ENCODE results near the gene LYZL1.
"Not testable (repeated sequence)": the region's sequence is repeated elsewhere in the genome, so short reads cannot be mapped to it uniquely, and the experiment has no call there.

Gene LYZL1

GRCh38 chr10:29327746-29328102 lies 38.9 kb downstream of the LYZL1 start:
- no peak for DNase-seq

GRCh38 chr10:29328983-29329382 lies 40.1 kb downstream of the LYZL1 start:
- DNase-seq, result no peak

GRCh38 chr10:29329420-29329819 lies 40.5 kb downstream of the LYZL1 start:
- DNase-seq, result no peak

- no peak for DNase-seq
These were observed 43.3 kb downstream of the LYZL1 start for GRCh38 chr10:29332061-29332760.

GRCh38 chr10:29332761-29333148 lies 43.9 kb downstream of the LYZL1 start:
- no peak for DNase-seq

- not testable (repeated sequence) for DNase-seq
These were observed 48.7 kb downstream of the LYZL1 start for GRCh38 chr10:29337526-29337925.

- DNase-seq, result no peak
These were observed 54.8 kb downstream of the LYZL1 start for GRCh38 chr10:29343607-29344038.

GRCh38 chr10:29344073-29344820 lies 55.4 kb downstream of the LYZL1 start:
- no peak for DNase-seq

- no peak for DNase-seq
These were observed 56.5 kb downstream of the LYZL1 start for GRCh38 chr10:29345144-29345909.

GRCh38 chr10:29345910-29346209 lies 57.0 kb downstream of the LYZL1 start:
- no peak for DNase-seq

GRCh38 chr10:29346296-29347001 lies 57.6 kb downstream of the LYZL1 start:
- DNase-seq, result no peak

- no peak for DNase-seq
These were observed 60.0 kb downstream of the LYZL1 start for GRCh38 chr10:29348836-29349235.

GRCh38 chr10:29353305-29353704 lies 64.4 kb downstream of the LYZL1 start:
- DNase-seq, result no peak

GRCh38 chr10:29353887-29354561 lies 65.2 kb downstream of the LYZL1 start:
- no peak for DNase-seq

GRCh38 chr10:29355411-29355991 lies 66.6 kb downstream of the LYZL1 start:
- DNase-seq, result no peak

GRCh38 chr10:29356931-29357330 lies 68.1 kb downstream of the LYZL1 start:
- DNase-seq, result no peak

GRCh38 chr10:29358010-29358616 lies 69.2 kb downstream of the LYZL1 start:
- DNase-seq, result no peak

GRCh38 chr10:29360215-29360853 lies 71.5 kb downstream of the LYZL1 start:
- DNase-seq, result not testable (repeated sequence)

Measured in nucleus accumbens (tissue), 56 donors.